ENCODE data around the gene HS1BP3.

DNA sequence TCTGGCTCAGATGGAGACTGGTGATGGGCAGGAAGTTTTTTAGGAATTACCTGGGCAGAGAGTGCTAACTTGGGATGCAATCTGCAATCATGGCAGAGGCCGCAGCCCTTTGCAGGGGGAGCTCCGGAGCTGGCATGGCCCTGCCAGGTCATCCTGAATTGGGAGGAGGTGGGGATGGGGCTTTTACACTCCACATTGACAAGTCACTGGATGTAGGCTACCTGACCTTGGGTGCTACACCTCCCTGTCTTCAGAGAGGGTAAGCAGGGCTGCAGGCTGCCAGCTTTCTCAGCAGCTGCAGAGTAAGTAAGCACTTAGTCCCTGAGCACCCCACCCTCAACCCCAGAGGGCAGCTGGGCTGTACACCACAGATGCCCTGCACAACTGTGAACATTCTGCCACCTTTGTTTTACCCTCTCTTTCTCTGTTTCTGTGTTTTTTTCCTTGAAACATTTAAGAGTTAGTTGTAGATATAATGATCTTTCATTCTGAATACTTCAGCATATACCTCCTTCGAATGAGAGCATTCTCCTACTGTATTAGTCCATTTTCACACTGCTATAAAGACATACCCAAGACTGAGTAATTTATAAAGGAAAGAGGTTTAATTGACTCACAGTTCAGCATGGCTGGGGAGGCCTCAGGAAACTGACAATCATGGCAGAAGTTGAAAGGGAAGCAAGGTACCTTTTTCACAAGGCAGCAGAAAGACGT, 6.8 kb upstream of the HS1BP3 start:
- TF ChIP-seq CTCF (conservative IDR thresholded peaks at IDR 0.05) (no peak), EZH2 (IDR thresholded peaks at IDR 0.05; ENCODE audit: low read depth) (no peak)

All from PC-9 (cell line).